Neural crest cell (in vitro differentiated cells): ENCODE results near the gene SV2B. TPM values are rescaled to one million over a fixed set of nuclear protein-coding genes. Genes with fewer than 3 reads are reported as not detected.

Experiments
- DNase-seq: peaks from one replicate; pipeline ENCODE4 v3.0.0; 2021; ENCODE audit warnings: low read depth, mixed read lengths, low spot score
- H3K27ac Mint-ChIP-seq: one replicate; pipeline ENCODE4 v1.8.0; 2021; ENCODE audit warnings: mild to moderate bottlenecking, mixed read lengths; ENCODE audit not compliant: unreplicated experiment
- H3K27me3 Mint-ChIP-seq: 2 replicates; pipeline ENCODE4 v1.8.0; 2021; ENCODE audit warnings: low read depth, mild to moderate bottlenecking, mixed read lengths
- H3K36me3 Mint-ChIP-seq: 2 replicates; pipeline ENCODE4 v1.8.0; 2021; ENCODE audit warnings: low read depth, mild to moderate bottlenecking, mixed read lengths
- H3K4me1 Mint-ChIP-seq: 2 replicates; pipeline ENCODE4 v1.8.0; 2021; ENCODE audit warnings: mixed read lengths
- H3K4me3 Mint-ChIP-seq: one replicate; pipeline ENCODE4 v1.8.0; 2021; ENCODE audit warnings: mild to moderate bottlenecking, mixed read lengths
- H3K9me3 Mint-ChIP-seq: 2 replicates; pipeline ENCODE4 v1.8.0; 2021; ENCODE audit warnings: mixed read lengths
- total RNA-seq: library from RNA; stranded (reverse); gene quantifications from 2 replicates; pipeline ENCODE4 v1.2.1, GENCODE V29; 2021
- TF ChIP-seq, protein P1 (sequence below): fragments of 200-600 bp; sonication (generic); conservative IDR thresholded peaks from 2 replicates; pipeline ENCODE4 v1.5.0; 2021; ENCODE audit warnings: antibody characterized with exemption, mild to moderate bottlenecking

SV2B gene
- total RNA-seq, 1 donor from 2014 or later: not detected

DNA sequence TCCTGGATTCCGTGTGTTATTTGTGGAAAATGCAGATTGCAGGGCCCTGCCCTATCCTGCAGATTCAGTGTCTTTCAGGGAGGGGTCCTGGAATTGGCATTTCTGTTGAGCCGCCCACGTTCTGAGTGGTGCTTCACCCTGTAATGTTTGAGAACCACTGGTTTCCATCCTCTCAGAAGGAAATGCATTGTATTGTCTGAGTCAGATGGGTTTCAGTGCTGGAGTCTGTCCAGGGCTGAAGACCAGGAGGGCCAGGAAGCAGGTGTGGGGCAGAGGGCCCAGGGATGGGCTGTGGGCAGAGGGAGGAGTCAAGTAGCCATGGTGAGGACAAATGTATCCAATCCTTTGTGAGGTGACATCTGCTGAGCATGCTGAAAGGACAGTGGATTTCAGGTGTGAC, 123.8 kb downstream of the SV2B start:
- DNase-seq: no peak
- peaks cover 68% of the 10 kb centered on the region for H3K27me3 Mint-ChIP-seq
- no peaks in the 10 kb centered on the region for H3K9me3 Mint-ChIP-seq
- TF ChIP-seq, protein P1, sequence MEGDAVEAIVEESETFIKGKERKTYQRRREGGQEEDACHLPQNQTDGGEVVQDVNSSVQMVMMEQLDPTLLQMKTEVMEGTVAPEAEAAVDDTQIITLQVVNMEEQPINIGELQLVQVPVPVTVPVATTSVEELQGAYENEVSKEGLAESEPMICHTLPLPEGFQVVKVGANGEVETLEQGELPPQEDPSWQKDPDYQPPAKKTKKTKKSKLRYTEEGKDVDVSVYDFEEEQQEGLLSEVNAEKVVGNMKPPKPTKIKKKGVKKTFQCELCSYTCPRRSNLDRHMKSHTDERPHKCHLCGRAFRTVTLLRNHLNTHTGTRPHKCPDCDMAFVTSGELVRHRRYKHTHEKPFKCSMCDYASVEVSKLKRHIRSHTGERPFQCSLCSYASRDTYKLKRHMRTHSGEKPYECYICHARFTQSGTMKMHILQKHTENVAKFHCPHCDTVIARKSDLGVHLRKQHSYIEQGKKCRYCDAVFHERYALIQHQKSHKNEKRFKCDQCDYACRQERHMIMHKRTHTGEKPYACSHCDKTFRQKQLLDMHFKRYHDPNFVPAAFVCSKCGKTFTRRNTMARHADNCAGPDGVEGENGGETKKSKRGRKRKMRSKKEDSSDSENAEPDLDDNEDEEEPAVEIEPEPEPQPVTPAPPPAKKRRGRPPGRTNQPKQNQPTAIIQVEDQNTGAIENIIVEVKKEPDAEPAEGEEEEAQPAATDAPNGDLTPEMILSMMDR: no peak
- H3K27ac Mint-ChIP-seq: no peak overlapping the region
- no peaks in the 10 kb centered on the region for H3K4me1 Mint-ChIP-seq
- no peak overlapping the region for H3K4me3 Mint-ChIP-seq
- H3K36me3 Mint-ChIP-seq: no peaks in the 10 kb centered on the region

GRCh38 chr15:91224755-91225380, 124.8 kb downstream of the SV2B start:
- TF ChIP-seq, protein P1: peak; percentile 80
- Mint-ChIP-seq H3K9me3 (no peaks in the 10 kb centered on the region), H3K4me1 (no peaks in the 10 kb centered on the region), H3K27ac (no peak overlapping the region), H3K27me3 (peaks cover 69% of the 10 kb centered on the region), H3K4me3 (no peak overlapping the region), H3K36me3 (no peaks in the 10 kb centered on the region)
- DNase-seq: peak; percentile 47

DNA sequence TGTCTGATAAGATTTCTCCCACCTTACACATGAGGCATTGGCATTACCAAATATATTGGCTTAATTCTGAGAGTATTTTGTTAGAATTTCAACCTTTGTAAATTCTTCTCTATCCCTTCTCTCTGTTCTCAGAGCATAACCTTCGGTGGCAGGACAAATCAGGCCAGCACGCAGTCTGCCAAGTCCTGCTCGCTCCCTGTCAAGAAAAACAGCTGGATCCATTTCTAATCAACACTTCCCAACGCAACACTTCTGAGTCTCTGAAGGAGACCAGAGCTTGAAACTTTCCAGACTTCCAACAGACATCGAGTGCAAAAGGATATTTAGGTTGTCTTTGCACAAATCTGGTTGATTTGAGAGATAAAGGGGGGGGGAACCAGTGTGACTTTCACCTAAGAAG, 125.7 kb downstream of the SV2B start:
- Mint-ChIP-seq H3K9me3 (no peaks in the 10 kb centered on the region), H3K27ac (no peak overlapping the region), H3K4me3 (no peak overlapping the region), H3K4me1 (no peaks in the 10 kb centered on the region), H3K27me3 (peaks cover 69% of the 10 kb centered on the region), H3K36me3 (no peaks in the 10 kb centered on the region)
- no peak for DNase-seq
- TF ChIP-seq, protein P1: no peak

- TF ChIP-seq, protein P1: no peak
Observed at GRCh38 chr15:91227117-91227516, 127.1 kb downstream of the SV2B start.

DNA sequence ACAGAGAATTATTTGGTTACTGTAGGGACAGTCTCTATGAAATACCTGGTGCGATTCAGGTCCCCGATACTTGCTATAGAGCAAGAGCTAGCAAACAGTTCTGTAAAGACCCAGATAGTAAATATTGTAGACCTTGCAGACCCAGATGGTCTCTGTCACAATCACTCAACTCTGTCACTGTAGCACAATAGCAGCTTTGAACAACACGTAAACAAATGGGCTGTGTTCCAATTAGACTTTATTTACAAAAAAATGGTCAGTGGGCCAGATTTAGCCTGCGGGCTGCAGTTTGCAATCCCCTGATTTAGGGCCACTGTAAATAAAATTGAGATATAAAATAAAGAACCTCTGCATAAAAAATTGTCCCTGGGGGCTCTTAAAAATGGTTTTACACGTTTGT, 127.7 kb downstream of the SV2B start:
- Mint-ChIP-seq H3K27ac (no peak overlapping the region), H3K36me3 (no peaks in the 10 kb centered on the region), H3K4me3 (no peak overlapping the region), H3K9me3 (no peaks in the 10 kb centered on the region), H3K27me3 (peaks cover 55% of the 10 kb centered on the region), H3K4me1 (no peaks in the 10 kb centered on the region)
- DNase-seq: no peak
- TF ChIP-seq, protein P1: no peak

More at GRCh38 chr15:91227117-91227516, 127.1 kb downstream of the SV2B start:
- no peak overlapping the region for H3K4me3 Mint-ChIP-seq
- DNase-seq: no peak
- no peaks in the 10 kb centered on the region for H3K36me3 Mint-ChIP-seq
- H3K4me1 Mint-ChIP-seq: no peaks in the 10 kb centered on the region
- no peak overlapping the region for H3K27ac Mint-ChIP-seq
- H3K9me3 Mint-ChIP-seq: no peaks in the 10 kb centered on the region
- peaks cover 60% of the 10 kb centered on the region for H3K27me3 Mint-ChIP-seq
